Left forelimb (tissue), 1 donor: ENCODE measurements around the gene CIPC.
A peak's percentile ranks its signal among the peaks of the same experiment; 100 is the strongest.

Experiments used
- DNase-seq: peaks from one replicate; pipeline ENCODE4 v3.0.0-alpha.2; 2018; ENCODE audit warnings: low spot score

CIPC gene

GRCh38 chr14:77097700-77098528 lies at the start of gene CIPC:
Gene CIPC (plus strand): TSS chr14:77098258. CDS start chr14:77105709, 7,451 bp downstream.
- peak; percentile 99 for DNase-seq

GRCh38 chr14:77051116-77051515 lies 46.9 kb upstream of the CIPC start:
- DNase-seq: no peak

GRCh38 chr14:77052281-77053044 lies 45.6 kb upstream of the CIPC start:
- no peak for DNase-seq

- no peak for DNase-seq
Observed at GRCh38 chr14:77053046-77053841, 44.8 kb upstream of the CIPC start.

- DNase-seq: no peak
Observed at GRCh38 chr14:77055306-77055705, 42.8 kb upstream of the CIPC start.

GRCh38 chr14:77055981-77056380 lies 42.1 kb upstream of the CIPC start:
- DNase-seq: no peak

- DNase-seq: no peak
Observed at GRCh38 chr14:77058117-77058516, 39.9 kb upstream of the CIPC start.

GRCh38 chr14:77058785-77059184 lies 39.3 kb upstream of the CIPC start:
- no peak for DNase-seq

GRCh38 chr14:77059276-77059915 lies 38.7 kb upstream of the CIPC start:
- DNase-seq: no peak

GRCh38 chr14:77061630-77062257 lies 36.3 kb upstream of the CIPC start:
- no peak for DNase-seq

- no peak for DNase-seq
Observed at GRCh38 chr14:77062261-77062660, 35.8 kb upstream of the CIPC start.

GRCh38 chr14:77063571-77064171 lies 34.4 kb upstream of the CIPC start:
- no peak for DNase-seq

GRCh38 chr14:77064521-77065178 lies 33.4 kb upstream of the CIPC start:
- no peak for DNase-seq

GRCh38 chr14:77065851-77066577 lies 32.0 kb upstream of the CIPC start:
- DNase-seq: no peak

GRCh38 chr14:77066578-77067172 lies 31.4 kb upstream of the CIPC start:
- no peak for DNase-seq

- no peak for DNase-seq
Observed at GRCh38 chr14:77067632-77068516, 30.2 kb upstream of the CIPC start.

GRCh38 chr14:77068517-77069200 lies 29.4 kb upstream of the CIPC start:
- DNase-seq: no peak

GRCh38 chr14:77069551-77069950 lies 28.5 kb upstream of the CIPC start:
- DNase-seq: no peak
